Measurements from ENCODE around the gene CYTH3. TPM values are rescaled to one million over a fixed set of nuclear protein-coding genes. Genes with fewer than 3 reads are reported as not detected.

The CYTH3 gene
- total and polyA plus RNA-seq, 2 donors (not counting 3 experiments of a cell fraction or from before 2014, with no cell fraction given), result 8.6 to 11.2 TPM

- Histone ChIP-seq H2AFZ (ENCODE audit: low read depth, low read length) (no peak overlapping the region), H3K9me1 (replicated peaks; ENCODE audit: control insufficient read depth, extremely low read depth, insufficient read depth, low read length) (no peaks in the 10 kb centered on the region), H3K4me3 (replicated peaks in 1 of 3; ENCODE audit: insufficient read depth in 1 of 3, low read depth in 1 of 3, low read length in 3 of 3) (no peak overlapping the region), H3K9ac (replicated peaks; ENCODE audit: extremely low read depth, insufficient read depth, low read length) (no peak overlapping the region), H4K20me1 (replicated peaks; ENCODE audit: control insufficient read depth, extremely low read depth, insufficient read depth, low read length) (no peaks in the 10 kb centered on the region), H3K27ac (ENCODE audit: insufficient read depth, low read depth, low read length) (no peak overlapping the region), H3K36me3 (ENCODE audit: control insufficient read depth in 2 of 2, extremely low read depth in 1 of 2, insufficient read depth in 2 of 2, low read length in 2 of 2) (peaks cover 0 to 4% of the 10 kb centered on the region in 2 experiments), H3K27me3 (ENCODE audit: control insufficient read depth in 2 of 2, insufficient read depth in 2 of 2, low read length in 2 of 2) (no peaks in the 10 kb centered on the region), H3K79me2 (ENCODE audit: control insufficient read depth, insufficient read depth, low read length) (no peaks in the 10 kb centered on the region), H3K4me1 (ENCODE audit: control insufficient read depth, extremely low read depth, insufficient read depth, low read length) (no peaks in the 10 kb centered on the region), H3K4me2 (ENCODE audit: insufficient read depth, low read length) (no peak overlapping the region), H3K9me3 (replicated peaks; ENCODE audit: control insufficient read depth, insufficient read depth, low read length) (no peaks in the 10 kb centered on the region)
- dilution Hi-C loops (cut with MboI; ENCODE audit: extremely low pct_ligation_motif_present, low sequenced_read_pairs) (no loop called here), intact Hi-C loops (cut with micrococcal nuclease) (no loop called here)
- TF ChIP-seq POLR2A (IDR thresholded peaks at IDR 0.05; ENCODE audit: low read depth, low read length) (no peak), FOS (IDR thresholded peaks at IDR 0.05; ENCODE audit: borderline replicate concordance, insufficient read depth, low read length) (no peak), GATA2 (IDR thresholded peaks at IDR 0.05; ENCODE audit: insufficient read depth, insufficient read length, low read depth, low read length) (no peak), MAX (IDR thresholded peaks at IDR 0.05; ENCODE audit: insufficient read depth, insufficient read length) (no peak), JUN (IDR thresholded peaks at IDR 0.05; ENCODE audit: borderline replicate concordance, insufficient read depth, insufficient read length, low read depth) (no peak), EZH2 (IDR thresholded peaks at IDR 0.05; ENCODE audit: borderline replicate concordance, low read depth, low read length, severe bottlenecking) (no peak), CTCF (IDR thresholded peaks at IDR 0.05; ENCODE audit: extremely low read depth in 1 of 2, insufficient read depth in 1 of 2, low read depth in 1 of 2, low read length in 2 of 2) (no peak), POLR2AphosphoS5 (IDR thresholded peaks at IDR 0.05; ENCODE audit: insufficient read depth, low read depth, low read length) (no peak), MYC (IDR thresholded peaks at IDR 0.05; ENCODE audit: low read depth, low read length) (no peak)
- CTCF ChIA-PET, result no interaction called here
- POLR2A ChIA-PET, result no interaction called here
- FAIRE-seq, result no peak
- no TSS peak for BruUV-seq (replicated peaks)
- no peak for DNase-seq (ENCODE audit: low read depth, low spot score)
Observed at GRCh38 chr7:6167004-6167551, 105.3 kb downstream of the CYTH3 start.

Data from endothelial cell of umbilical vein (primary cell).